Suppressor macrophage treated with lipopolysaccharide for 4 hours (primary cell): ENCODE data around the gene IL23R.
"Not testable (repeated sequence)": the region's sequence is repeated elsewhere in the genome, so short reads cannot be mapped to it uniquely, and the experiment has no call there.

Experiments
- DNase-seq: peaks from one replicate; pipeline ENCODE4 v3.0.0-alpha.2; 2020

Gene IL23R, protein sequence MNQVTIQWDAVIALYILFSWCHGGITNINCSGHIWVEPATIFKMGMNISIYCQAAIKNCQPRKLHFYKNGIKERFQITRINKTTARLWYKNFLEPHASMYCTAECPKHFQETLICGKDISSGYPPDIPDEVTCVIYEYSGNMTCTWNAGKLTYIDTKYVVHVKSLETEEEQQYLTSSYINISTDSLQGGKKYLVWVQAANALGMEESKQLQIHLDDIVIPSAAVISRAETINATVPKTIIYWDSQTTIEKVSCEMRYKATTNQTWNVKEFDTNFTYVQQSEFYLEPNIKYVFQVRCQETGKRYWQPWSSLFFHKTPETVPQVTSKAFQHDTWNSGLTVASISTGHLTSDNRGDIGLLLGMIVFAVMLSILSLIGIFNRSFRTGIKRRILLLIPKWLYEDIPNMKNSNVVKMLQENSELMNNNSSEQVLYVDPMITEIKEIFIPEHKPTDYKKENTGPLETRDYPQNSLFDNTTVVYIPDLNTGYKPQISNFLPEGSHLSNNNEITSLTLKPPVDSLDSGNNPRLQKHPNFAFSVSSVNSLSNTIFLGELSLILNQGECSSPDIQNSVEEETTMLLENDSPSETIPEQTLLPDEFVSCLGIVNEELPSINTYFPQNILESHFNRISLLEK

DNA sequence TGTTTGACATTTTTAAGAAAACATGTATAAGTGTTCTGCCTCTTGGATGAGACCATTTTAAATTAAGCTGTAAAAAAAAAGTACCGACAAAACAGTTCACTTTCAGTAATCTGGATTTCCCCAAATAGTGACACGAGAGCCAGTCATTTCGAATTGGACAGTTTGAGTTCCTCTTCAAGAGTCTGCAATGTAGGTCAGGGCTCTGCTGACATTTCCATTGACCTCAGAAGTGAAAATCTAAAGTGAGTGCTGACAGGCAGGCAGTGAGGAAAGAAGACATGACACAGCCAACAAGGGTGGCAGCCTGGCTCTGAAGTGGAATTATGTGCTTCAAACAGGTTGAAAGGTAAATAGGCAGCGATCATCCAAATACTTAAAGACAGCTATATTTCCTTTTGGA lies at the start of gene IL23R:
Gene IL23R (plus strand): TSS at position 259 of the 400 bp plus-strand sequence. CDS start 1,667 bp downstream, outside the sequence.
- peak; percentile 62 for DNase-seq

DNA sequence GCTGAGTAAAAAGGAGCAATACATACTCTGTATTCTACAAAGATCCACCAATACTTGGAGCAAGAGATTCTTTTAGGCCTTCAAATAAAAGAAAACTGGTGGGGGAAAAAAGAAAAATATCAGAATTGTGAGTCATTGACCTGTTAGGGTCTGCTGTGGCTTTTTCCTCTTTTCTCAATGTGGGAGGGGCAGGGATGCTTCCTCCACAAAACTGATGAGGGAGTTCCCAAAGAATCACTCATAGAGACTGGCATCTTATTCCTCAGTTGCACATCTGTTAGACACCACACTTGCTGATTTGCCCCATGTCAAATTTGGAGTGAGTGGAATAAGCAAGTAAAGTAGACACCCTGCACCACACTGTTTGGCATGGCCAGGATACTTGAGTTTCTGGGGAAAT lies 48.1 kb upstream of the IL23R start:
- no peak for DNase-seq

DNA sequence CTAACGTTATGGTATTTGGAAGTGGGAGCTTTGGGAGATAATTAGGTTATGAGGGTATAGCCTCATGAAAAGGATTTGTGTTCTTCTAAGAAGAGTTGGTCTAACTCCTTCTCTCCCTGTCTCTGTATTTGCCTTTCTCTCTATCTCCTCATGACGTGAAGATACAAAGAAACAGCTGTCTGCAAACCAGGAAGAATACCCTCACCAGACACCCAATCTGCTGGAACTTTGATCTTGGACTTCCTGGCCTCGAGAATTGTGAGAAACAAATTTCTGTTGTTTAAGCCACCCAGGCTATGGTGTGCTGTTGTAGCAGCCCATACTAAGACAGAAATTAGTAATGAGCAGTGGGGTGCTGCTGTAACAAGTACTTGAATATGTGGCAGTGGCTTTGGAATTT lies 47.6 kb upstream of the IL23R start:
- DNase-seq, result no peak

DNA sequence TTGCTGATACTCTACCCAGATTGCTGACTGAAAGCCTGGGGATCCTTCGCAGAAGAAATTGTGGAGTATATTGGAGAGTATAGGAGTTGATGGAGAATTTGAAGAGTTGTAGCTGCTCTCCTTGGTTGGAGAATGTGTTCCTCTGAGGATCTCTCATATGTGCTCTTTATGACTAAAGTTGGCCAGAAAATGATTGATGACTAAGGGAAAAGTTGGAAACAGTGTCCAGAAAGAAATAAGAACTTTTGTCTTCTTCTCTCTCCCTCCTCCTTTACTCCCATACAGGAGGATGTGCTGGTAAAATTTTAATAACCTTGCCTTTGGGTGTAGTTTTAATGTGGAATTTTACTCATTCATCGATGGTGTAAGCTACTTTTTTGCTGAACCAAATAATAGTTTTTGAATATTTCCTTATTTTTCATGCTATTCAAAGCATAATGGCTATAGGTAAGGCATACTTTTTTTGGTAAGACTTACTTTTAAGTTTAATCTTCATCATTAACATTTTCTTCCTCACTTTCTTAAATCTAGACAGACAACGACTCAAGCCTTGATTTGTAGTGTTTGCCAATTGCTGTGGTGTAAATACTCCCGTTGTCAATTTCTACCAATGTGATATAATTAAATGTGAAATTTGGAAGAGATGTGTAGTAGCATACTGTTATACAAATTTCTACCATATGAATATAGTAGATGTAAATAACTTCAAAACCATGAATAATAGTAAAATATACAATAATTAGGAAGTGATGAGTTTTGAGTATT lies 45.2 kb upstream of the IL23R start:
- DNase-seq, result no peak

DNA sequence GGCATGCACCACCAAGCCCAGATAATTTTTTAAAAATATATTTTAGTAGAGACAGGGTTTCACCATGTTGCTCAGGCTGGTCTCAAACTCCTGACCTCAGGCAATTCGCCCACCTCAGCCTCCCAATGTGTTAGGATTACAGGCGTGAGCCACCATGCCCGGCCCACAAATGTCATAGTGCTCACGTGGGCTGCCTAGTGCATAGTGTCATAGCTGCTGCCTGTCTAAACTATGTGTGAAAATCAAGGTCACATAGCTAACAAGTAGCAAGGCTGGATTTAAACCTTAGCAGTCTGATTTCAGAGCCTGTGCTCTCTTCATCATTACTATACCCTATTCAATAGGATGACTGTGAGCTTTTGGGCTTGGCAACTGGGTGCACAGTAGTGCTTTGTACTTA lies 41.8 kb upstream of the IL23R start:
- DNase-seq, result no peak

DNA sequence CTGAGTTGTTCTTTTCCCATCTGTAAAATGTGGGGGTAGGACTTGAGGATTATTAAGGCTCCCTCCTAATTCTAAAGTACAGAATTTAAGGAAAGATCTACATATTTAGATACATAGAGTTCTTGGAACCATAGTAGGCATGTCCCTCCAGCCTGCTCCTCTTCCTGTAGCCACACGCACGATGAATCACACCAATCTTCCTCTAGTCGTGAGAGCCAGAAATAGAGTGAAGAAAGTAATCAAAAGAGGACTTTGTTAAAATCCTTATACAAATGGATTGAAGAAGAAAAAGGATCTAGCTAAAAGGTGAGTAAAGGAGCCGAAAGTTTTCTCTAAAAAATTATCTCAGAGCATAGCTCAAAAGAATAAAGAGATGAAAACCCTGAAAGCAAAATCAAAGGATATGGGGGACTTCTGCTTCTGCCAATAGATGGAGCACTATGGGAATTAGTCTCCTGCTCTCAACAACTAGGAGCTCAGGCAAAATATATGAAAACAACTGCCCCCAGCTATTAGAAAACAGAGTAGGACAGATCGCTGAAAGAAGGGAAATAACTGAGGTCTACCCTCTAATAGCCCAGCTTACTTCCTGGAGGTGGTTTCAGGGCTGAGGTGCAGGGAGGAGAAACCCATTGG lies 40.0 kb upstream of the IL23R start:
- DNase-seq, result no peak

DNA sequence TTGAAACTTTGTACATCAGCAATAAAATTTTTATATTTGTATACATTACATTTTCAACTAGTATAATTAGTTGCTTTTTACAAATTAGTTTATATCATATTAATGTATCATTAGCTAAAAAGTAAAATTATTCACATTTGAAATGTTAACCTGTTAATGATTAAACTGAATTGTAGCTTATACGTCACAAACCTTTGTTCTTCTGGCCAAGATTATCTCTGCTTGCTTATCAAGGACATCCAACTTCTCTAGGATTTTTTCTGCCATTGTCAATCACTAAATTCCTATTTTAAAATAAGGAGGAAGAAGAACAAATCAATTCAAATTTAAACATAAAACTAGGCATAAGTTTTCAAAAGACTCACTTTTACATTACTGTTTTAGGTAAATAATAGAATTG lies 39.3 kb upstream of the IL23R start:
- no peak for DNase-seq

DNA sequence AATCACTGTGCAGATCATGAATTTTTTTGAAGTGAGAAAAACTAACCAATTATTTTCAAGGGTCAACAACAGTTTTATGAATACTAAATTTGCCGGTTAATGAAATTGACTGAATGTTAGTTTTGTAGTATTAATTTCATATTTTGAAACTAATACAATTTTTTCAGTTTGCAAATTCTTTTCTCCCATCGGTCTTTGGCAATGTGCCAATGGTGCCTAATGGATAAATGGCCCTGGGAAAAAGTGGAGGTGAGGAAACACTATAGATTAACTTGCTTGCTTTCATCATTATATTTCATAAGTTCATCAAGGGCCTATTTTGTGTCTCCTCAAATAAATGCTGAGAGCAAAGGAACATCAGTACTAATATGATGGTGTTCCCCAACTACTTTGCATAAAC lies 35.6 kb upstream of the IL23R start:
- no peak for DNase-seq

DNA sequence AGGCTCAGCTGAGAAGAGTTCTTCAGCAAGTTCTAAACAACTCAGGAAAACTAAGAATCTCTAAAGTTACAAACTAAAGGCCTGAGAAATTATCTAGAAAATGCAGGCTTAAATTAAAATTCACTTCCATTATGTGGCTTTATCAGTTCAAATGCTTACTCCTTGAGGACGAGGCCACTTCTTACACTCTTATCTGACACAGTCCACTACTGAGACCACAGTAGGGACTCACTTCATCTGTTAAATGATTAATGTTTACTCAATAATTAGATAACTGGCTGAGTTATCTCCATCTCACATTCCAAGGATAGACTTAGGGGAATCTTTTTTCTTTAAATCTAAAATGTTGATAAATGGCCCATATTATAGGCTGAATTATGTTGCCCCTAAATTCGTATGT lies 33.1 kb upstream of the IL23R start:
- DNase-seq, result no peak

DNA sequence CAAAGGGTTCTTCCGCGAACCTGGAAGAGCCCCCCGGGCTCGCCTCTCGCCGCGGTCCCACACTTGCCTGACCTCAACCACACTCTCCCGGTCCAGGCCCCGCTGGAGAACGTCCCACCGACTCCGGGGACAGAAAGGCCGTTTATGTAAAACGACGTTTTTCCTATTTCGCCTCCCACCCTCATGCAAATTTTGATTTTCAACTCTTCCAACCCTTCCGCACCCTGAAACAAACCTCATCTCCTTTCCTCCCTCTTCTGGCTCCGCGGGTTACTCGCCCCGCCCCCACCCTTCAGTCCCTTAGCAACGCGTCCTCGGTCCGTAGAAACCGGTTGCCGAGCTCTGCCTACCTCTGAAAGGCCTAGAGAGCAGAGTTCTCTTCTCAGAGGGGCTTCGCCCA lies 31.6 kb upstream of the IL23R start, which contains the start of gene C1orf141:
Gene C1orf141 (minus strand): TSS at position 276 of the 400 bp plus-strand sequence. CDS start 7,730 bp downstream, outside the sequence.
- peak; percentile 13 for DNase-seq

DNA sequence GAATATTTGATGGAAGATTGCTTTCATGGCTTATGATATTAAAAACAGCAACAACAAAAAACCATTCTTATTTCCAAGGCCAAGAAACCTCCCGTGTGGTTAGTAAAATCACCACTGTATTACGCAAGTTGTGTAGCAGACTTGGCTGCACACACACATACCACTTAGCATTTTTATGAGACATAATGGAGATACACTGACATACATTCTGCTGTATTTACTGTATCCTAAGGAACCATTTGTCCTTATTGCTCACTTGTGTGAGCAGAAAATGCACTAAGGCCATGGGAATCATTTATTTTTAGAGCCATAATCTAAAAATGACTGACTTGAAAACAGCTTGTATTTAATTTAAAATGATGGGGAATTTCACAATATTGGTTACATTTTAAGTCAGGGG lies 30.9 kb upstream of the IL23R start:
- DNase-seq, result no peak

DNA sequence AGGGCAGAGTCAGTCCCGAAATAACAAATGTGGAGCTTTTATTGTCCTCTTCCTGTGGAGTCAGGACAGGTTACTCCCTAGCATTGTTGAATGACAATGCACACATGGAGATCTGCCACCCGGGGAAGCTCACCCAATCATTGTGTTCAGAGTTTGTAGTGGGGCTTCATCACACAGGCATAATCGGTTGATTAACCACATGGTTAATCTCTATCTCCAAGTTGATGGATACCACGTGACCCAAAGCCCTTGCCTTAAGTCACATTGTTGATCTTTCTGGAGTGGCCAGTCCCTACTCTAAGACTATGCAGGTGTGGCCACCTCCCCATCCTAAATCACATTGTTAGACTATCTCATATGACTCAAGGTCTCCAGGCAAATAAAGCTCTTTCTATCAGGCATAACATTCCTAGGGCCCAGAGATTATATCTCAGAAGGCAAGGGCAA lies 28.9 kb upstream of the IL23R start:
- no peak for DNase-seq

DNA sequence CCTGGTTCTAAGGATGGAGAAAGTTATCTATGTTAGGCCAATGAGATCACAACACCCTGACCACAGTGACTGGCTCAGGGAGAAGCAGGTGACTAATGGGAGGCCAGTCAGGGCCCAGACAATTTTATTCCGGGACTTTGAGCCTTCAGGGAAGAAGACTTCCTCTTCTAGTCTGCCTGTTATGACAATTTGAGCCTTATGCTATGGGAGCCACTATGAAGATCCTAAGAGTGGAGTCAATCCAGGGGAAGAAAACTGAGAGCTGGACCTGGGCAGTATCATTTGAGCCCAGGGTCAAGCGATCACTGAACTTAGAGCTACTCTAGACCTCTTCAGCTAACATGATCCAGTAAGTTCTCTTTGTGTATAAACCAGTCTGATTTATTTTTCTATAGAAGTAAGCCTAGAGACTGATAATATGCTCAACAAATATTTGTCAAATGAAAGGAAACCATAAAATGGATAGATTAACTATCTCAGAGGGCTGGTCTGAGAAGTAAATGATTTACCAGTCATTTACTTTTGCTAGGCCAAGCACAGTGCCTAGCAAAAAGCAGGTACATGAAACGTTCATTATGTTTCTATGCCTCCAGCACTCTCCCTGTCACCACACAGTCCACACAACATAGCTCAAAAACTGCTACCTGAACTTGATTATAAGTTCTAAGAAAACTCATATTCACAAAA lies 27.3 kb upstream of the IL23R start:
- DNase-seq, result no peak

DNA sequence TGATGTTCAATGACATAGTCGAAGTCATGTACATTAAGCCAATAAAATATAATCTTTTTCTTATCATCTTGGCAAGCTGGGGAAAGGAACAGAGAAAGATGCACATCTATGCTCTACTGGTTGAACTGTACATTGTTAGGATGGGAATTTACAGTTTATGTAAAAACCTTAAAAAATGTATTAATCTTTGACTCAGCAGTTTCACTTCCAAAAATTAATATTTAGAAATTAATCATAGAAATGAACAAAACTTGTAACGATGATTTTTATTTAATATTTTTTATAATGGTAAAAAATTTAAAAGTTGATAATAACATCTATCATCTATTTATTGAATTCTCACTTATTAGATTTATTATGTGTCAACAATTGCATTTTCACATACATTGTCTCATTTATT lies 25.8 kb upstream of the IL23R start:
- DNase-seq, result no peak

DNA sequence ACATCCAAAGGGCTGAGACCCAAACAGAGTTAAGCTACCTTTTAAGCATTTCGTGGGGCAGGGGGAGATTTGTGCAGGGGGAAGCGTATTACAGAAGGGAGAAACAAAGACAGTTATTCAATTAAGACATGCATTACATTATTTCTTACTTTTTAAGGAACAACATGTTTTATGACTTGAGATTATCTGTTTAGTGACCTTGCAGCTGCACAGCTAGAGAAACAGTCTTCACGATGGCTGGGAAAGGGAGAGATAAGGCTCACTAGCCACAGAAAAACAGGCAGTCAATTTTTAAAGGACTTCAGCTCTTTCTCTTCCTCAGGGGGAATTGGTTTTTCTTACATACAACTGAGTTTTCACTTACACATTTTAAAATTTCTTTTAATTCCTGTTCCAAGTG lies 24.4 kb upstream of the IL23R start:
- DNase-seq, result not testable (repeated sequence)

DNA sequence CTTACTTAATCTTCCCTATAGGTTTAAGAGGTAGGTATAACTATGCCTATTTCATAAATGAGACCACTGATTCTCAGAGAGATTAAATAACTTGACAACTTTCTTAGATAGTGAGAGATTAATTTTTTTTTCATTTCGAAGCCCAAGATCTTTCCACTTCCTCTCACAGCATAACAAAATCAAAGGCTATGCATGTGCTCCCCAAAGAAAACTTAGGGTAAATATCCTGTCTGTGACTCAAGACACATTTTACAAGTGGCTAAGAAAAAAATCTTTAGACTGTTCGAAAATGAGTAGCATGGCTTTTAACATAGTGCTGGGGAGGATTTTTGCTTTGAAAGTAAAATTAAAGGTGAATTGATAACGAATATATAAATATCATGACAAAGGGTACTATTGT lies 23.3 kb upstream of the IL23R start:
- DNase-seq, result no peak

DNA sequence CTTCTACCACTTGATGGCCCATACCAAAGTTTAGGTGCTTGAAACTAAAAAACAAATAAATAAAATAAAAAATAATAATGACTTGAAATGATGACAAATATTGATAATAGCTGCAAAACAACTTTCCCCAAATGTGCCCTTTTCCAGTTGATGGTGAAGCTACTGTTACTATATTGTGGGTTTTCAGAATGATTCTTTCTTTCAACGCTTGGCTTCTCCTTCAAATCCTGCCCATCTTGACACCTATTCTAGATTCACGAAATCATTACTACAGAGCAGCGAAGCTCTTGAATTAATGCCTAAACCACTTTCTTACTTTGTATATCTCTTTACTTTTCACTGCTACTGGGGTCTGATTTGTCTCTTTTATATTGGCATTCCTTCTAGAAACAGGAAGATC lies 22.3 kb upstream of the IL23R start:
- no peak for DNase-seq

DNA sequence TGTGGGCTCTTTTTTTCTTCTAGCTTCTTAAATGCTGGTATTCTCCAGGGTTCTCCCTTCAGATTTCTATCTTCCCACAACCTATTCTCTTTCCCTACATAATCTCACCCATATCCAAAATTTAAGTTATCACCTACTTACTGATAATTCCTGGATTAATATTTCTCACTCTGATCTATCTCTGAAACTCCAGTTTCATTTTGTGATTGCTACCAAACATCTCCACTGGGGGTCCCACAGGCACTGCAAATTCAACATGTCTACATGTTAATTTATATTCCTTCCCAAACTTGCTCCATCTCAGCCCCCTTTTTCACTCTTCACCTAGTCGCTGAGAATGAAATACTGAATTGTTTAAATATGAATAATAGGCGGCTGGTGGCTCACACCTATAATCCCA lies 21.6 kb upstream of the IL23R start:
- no peak for DNase-seq

DNA sequence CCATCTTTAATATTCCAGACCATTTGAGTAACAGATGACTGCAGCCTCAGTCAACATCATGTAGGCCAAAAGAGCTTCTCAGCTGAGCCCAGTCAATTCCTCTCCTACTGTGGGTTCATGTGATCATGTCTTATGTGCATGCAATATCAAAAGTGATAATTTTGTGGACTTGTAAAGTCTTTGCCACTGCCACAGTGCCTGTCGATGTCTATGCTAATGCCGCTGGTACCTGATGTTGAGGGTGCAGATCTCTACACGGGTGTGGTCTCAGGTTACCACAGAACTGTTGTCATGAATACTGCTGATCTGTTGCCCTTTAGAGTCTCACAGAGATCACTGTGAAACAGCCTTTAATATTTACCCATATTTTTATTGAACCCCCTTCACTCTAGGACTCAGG lies 20.2 kb upstream of the IL23R start:
- DNase-seq, result no peak

DNA sequence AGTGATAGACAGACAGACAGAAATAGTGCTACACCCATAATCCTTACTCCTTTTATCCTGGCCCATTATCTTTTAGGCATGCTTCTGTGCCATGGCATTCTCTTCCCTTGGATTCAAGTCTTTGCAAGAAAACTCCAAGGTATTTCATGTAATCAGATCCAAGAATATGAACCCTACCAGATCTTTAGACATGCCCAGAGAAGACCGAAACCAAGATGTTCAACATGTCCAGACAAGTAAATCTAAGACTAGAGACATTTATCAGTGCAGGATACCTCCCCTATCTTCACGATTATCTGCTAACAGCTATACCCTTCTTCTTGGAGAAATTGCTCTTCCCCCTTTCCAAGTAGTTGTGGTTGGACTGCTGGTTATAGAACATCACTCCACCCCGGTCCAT lies 19.7 kb upstream of the IL23R start:
- DNase-seq, result no peak

DNA sequence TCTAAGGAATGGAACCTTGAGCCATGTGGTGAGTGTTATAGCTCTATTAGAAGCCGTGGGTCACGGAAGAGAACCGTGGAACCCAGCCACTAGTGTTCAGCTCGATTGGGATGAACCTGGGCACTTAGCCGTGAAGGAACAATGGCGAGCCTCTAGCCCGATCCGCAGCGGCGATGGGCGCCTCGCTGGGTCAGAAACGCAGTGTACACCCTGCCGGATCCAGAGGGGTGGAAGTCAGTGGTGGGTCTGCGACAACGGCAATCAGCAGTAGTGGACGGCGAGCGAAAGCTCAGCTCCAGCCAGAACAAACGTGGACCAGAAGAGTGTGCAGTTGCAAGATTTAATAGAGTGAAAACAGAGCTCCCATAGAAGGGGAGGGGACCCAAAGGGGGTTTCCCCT lies 18.3 kb upstream of the IL23R start:
- DNase-seq, result not testable (repeated sequence)

DNA sequence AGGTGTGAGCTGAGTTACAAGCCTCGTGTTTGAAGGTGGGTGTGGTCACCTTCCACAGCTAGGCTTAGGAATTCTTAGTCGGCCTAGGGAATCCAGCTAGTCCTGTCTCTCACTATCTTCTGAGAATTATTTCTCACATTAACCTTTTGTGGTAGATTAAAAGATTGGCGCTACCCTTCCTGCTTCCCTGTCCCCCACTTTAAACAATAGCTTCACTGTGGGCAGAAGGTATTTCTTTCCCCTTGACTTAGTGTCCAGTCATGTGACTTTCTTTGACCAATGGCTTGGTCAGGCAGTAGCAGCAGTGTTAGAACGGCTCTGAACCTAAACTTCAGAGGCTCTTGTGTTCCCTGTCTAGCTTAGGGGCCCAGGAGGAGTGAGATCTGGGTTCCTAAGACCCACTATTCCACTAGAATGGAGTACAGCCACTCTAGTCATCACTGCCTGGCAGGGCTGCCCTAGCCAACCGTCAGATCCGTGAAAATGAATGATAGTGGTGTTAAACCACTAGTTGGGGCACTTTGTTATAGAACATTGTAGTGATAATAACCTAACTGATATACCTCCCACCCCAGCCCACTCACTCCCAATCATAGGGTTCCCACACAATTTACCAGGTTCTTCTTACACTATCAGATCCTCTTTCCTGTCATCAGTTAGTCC lies 17.6 kb upstream of the IL23R start:
- DNase-seq, result no peak
